ENCODE results near the gene RAB10.
"Not testable (repeated sequence)": the region's sequence is repeated elsewhere in the genome, so short reads cannot be mapped to it uniquely, and the experiment has no call there.

The RAB10 gene

DNA sequence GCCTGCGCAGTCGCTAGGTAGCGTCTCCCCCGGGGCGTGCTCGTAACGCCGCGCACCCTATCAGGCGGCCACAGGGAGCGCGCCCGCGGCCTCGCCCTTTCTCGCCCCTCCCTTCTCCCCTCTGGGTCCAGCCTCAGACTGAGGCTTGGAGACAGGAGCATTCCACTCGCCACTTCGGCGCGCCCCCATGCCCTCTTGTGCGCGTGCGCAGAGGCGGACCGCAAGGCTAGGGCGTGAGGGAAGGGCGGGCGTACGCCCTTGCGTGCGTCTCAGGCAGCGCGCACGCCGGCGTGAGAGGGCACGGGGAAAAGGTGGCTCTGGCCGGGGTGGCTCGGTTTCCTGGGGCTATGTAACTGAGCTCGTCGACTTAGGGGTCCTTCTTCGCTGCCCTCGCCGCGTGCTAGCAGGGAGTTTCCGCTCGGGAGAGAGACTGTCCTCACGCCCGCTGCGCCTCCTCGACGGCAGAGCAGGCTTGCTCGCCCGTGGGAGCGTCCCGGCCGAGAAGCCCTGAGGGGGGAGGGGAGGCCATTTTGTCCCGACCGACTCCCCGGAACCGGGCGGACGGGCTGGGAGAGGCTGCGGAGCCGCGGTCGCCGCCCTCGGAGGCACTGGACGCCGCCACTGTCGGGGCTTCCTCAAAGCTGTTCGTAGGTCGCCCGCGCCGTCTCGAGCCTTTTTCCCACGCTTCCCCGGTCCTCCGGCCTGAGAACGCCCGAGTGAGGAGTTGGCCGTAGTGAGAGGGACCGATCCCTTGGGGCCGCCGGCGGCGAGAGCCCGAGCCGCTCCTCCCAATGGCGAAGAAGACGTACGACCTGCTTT lies at the start of gene RAB10:
Gene RAB10, plus strand, starts transcription at position 267 of the 819 bp plus-strand sequence. Its CDS starts 525 bp downstream, at position 792.
- peak; percentile 95 for DNase-seq

GRCh38 chr2:25988134-25988533 lies 45.8 kb upstream of the RAB10 start:
- no peak for DNase-seq

- no peak for DNase-seq
Observed at GRCh38 chr2:25989154-25989553, 44.7 kb upstream of the RAB10 start.

DNA sequence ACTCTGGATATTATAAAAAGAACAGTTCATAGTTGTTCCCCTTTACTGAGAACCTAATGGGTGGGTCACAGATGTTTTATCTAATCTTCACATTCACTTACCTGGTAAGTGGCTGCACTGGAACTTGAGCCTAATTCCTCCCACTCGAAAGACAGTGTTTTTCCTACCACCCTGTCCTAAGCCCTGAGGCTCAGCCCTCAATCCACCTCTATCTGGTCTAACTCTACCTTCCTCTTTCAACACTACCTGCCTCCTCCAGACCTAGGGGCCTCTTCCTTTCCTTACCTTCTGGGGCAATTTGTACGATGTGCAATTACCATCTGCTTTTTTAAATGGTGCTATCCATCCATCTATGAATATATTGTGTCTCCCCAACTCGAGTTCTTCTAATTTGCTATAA lies 41.9 kb upstream of the RAB10 start:
- no peak for DNase-seq

DNA sequence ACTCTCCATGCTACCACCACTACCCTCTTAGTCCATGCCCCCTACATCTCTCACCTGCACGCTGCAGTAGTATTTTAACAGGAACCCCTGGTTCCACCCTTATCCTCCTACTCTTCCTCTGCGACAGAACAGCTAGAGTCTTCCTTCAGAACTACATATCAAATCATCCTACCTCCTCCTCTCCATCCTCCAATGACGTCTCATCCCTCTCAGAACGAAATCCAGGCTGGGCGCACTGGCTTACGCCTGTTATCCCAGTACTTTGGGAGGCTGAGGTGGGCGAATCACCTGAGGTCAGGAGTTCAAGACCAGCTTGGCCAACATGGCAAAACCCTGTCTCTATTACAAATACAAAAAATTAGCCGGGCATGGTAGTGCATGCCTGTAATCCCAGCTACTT lies 41.3 kb upstream of the RAB10 start:
- no peak for DNase-seq

DNA sequence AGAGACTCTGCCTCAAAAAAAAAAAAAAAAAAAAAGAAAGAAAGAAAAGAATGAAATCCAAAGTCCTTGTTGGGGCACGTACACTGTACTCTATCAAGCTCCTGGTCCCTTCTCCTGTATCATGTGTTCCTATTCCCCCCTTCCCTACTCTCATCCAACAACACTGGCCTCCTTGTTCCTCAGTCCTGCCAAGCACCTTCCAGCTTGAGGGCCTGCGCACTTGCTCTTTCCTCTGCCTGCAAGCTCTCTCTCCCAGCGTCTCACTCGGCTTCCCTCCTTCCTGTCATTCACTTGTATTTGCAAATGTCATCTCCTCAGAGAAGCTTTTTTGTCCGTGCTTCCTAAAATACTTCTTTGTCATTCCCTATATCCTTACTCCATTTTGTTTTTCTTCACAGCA lies 40.8 kb upstream of the RAB10 start:
- DNase-seq, result no peak

DNA sequence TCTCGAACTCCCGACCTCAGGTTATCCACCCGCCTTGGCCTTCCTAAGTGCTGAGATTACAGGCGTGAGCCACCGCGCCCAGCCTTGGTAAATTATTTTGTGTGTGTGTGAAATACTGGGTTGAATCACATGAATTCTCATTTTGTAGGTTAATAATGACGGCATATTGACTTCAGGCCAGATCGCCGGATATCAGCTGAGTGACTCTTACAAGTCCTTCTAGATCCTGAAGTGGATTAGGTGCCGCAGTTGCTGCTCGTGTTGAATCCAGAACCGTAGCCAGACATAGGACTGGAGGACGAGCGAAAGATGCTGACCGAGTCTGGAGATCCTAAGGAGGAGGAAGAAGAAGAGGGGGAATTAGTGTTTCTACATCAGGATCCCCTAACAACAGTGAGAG lies 39.4 kb upstream of the RAB10 start:
- DNase-seq, result no peak

- no peak for DNase-seq
Observed at GRCh38 chr2:25996844-25997243, 37.0 kb upstream of the RAB10 start.

DNA sequence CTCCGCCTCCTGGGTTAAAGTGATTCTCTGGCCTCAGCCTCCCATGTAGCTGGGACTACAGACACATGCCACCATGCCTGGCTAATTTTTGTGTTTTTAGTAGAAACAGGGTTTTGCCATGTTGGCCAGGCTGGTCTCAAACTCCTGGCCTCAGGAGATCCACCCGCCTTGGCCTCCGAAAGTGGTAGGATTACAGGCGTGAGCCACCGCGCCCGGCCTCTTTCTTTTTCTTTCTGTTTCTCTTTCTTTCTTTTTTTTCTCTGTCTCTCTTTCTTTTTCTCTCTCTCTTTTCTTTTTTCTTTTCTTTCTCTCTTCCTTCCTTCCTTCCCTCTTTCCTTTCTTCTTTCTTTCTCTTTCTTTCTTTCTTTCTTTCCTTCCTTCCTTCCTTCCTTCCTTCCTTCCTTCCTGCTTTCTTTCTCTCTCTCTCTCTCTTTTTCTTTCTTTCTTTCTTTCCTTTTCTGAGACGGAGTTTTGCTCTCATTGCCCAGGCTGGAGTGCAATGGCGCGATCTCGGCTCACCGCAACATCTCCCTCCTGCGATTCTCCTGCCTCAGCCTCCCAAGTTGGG lies 35.0 kb upstream of the RAB10 start:
- not testable (repeated sequence) for DNase-seq

GRCh38 chr2:25999406-25999805 lies 34.5 kb upstream of the RAB10 start:
- DNase-seq, result not testable (repeated sequence)

DNA sequence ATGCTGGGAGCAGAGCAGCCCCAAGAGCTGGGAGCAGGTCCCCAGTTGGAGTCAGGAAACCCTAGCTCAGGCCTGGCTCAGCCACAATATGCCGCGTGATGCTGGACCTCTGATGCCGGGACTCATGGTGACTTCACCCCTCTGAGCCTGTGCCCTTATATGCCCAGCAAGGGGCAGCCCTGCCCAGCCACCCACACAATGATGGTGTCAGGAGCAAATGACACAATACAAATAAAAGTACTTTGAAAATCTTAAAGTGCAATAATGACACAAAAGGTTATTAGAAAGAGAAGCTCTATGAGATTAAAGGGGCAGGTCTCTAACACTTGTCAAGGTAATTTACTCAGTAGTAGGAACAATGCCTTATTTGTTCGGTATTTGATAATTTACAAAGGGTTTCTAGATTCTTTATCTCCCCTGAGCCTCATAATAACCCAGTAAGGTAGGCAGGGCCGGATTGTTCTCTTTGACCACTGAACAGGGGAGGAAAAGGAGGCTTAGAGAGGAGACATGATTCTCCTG lies 33.3 kb upstream of the RAB10 start:
- no peak for DNase-seq

- DNase-seq, result peak; percentile 28
Observed at GRCh38 chr2:26001743-26002351, 32.0 kb upstream of the RAB10 start.

GRCh38 chr2:26002632-26003310 lies 31.1 kb upstream of the RAB10 start:
- DNase-seq, result no peak

- no peak for DNase-seq
Observed at GRCh38 chr2:26008095-26008494, 25.8 kb upstream of the RAB10 start.

DNA sequence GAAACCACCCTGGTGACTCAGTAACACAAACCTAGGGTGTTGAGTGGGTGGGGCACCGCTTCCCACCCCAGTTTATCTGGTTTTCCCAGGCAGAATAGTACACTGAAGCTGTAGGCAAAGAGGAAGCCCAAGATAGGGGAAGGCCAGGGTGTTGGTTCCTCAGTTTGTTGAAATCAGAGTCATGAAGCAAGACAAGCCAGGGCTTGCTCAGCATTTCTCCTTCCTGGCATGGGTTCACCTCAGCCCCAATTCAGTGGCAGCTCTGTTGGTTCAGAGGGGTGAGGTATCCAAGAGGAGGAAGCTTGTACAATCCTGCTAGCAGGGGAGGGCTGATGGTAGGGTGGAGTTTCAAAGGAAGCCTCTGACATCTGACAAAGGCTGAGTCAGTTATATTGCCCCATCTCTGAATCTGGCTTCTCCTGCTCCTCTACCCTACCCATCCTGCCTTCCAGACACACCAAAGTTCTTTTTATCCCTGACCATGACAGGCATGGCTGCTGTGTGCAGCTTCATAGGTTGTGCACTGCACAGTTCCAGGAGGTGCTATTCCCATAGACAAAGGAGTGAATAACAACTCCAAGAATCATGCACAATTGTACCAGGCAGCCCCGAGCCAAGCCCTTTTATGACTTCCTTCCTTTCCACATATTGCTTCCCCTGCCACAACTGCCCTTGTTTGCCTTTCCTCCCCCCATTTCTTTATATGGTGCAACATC lies 24.9 kb upstream of the RAB10 start:
- DNase-seq, result no peak

DNA sequence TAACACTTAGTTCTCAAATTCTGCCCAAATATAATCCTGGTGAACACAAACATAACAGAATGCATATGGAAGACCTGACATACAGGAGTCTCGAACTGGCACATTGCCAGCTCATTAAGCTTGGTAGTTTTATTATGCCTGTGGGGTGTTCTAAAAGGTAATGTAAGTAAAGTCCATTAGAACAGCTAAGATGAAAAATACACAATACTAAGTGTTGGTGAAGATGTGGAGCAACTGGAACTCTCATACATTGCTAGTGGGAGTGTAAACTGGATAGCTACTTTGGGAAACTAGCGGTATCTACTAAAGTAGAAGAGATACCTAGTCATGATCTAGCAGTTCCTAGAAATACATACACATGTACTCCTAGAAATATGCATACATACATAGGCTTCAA lies 24.3 kb upstream of the RAB10 start:
- no peak for DNase-seq

GRCh38 chr2:26010943-26011342 lies 22.9 kb upstream of the RAB10 start:
- no peak for DNase-seq

- no peak for DNase-seq
Observed at GRCh38 chr2:26011609-26011989, 22.3 kb upstream of the RAB10 start.

- DNase-seq, result no peak
Observed at GRCh38 chr2:26011990-26012856, 21.7 kb upstream of the RAB10 start.

DNA sequence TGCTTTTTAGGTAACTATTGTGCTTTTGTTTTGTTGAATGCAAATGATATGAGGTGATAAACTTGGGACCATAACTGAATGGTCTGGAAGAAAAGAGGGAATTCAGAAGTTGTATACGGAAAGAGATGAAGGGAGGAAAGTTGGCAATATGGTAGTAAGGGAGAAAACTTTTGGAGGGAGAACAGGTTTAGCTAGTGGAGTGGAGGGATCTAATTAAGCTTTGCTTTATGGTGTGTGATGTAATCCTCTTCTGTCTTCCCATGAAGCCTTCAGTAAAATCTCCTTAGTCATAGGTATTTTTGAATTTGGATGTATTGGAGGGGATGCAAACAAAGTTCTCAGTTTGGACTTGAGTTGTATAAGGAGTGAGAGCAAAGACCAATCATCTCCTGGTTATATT lies 20.2 kb upstream of the RAB10 start:
- DNase-seq, result no peak

DNA sequence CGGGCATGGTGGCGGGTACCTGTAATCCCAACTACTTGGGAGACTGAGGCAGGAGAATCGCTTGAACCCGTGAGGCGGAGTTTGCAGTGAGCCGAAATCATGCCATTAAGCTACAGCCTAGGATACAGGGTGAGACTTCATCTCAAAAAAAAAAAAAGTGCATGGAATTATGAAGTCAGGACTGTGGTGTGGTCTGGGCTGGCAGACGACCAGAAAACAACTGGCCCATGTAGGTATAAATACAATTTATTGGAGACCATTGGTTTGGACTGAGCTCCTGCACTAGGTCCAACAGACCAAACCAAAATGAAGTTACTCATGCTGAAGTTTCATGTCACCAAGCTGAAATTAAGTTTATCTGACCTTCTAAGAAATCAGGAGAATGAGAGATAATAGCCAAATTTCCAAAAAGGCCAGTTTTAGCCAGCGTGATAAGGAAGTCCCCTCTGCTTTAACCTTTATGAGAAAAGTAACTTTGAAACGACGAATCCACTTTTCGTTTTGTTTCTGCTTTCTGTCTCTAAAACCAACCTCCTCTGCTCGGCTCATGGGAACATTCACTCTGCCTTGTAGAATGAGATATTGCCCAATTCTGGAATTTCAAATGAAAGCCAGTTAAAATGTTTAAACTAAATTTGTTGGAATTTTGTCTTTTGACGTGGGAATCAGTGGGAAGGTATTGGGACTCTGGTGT lies 17.7 kb upstream of the RAB10 start:
- DNase-seq, result no peak
